ENCODE measurements around the gene DDX6.

GRCh38 chr11:118699506-118700220 is 91.3 kb downstream of the DDX6 start:
- TF ChIP-seq CREB1 (CRISPR knock-in tag; IDR thresholded peaks at IDR 0.05) (no peak), JUN (CRISPR knock-in tag; IDR thresholded peaks at IDR 0.05) (no peak), ZNF423 (CRISPR knock-in tag; IDR thresholded peaks at IDR 0.05) (no peak), FOXJ3 (CRISPR knock-in tag; IDR thresholded peaks at IDR 0.05; ENCODE audit: borderline replicate concordance) (no peak)
- TF ChIP-seq, protein P1, sequence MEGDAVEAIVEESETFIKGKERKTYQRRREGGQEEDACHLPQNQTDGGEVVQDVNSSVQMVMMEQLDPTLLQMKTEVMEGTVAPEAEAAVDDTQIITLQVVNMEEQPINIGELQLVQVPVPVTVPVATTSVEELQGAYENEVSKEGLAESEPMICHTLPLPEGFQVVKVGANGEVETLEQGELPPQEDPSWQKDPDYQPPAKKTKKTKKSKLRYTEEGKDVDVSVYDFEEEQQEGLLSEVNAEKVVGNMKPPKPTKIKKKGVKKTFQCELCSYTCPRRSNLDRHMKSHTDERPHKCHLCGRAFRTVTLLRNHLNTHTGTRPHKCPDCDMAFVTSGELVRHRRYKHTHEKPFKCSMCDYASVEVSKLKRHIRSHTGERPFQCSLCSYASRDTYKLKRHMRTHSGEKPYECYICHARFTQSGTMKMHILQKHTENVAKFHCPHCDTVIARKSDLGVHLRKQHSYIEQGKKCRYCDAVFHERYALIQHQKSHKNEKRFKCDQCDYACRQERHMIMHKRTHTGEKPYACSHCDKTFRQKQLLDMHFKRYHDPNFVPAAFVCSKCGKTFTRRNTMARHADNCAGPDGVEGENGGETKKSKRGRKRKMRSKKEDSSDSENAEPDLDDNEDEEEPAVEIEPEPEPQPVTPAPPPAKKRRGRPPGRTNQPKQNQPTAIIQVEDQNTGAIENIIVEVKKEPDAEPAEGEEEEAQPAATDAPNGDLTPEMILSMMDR (IDR thresholded peaks at IDR 0.05): no peak
- TF ChIP-seq, protein P2, sequence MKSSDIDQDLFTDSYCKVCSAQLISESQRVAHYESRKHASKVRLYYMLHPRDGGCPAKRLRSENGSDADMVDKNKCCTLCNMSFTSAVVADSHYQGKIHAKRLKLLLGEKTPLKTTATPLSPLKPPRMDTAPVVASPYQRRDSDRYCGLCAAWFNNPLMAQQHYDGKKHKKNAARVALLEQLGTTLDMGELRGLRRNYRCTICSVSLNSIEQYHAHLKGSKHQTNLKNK (CRISPR knock-in tag; IDR thresholded peaks at IDR 0.05): no peak
